ENCODE results near the gene CD52.

DNA sequence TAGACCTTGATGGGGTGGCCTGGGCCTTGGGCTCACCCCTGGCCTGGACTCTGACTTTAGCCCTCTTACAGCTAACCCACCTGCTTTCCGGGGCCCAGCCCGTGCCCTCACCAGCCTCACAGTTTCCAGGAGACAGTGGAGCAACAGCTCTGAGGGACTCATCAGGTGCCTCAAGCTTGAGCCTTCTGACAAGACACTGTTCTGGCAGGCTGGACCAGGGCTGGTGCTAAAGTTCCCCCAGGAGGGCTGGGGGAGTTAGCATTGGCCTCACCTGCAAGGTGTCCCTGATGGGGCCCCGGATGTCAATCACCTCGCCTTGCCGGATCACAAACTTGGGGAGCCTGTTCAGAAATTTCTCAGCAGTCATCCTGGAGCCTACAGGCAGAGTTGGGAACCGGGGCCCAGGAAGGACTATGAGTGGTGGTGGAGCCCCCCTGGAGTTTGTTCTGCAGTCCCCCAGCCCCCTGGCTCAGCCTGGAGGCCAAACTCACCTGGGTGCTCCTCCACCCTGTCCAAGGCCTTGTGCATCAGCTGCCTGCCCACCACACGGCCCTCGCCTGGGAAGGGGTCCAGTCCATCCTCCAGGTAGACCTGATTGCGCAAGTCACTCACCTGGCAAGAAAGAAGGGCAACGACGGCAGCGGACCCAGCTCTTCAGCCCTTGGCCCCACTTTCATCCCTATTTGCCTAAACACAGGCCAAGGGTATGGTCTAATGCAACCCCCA is 33.7 kb upstream of the CD52 start:
- TF ChIP-seq, protein P1, sequence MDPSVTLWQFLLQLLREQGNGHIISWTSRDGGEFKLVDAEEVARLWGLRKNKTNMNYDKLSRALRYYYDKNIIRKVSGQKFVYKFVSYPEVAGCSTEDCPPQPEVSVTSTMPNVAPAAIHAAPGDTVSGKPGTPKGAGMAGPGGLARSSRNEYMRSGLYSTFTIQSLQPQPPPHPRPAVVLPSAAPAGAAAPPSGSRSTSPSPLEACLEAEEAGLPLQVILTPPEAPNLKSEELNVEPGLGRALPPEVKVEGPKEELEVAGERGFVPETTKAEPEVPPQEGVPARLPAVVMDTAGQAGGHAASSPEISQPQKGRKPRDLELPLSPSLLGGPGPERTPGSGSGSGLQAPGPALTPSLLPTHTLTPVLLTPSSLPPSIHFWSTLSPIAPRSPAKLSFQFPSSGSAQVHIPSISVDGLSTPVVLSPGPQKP (IDR thresholded peaks at IDR 0.05; ENCODE audit: low read depth, low read length), result no peak
- TF ChIP-seq BHLHE40 (IDR thresholded peaks at IDR 0.05; ENCODE audit: low read depth, low read length) (no peak), CTCF (IDR thresholded peaks at IDR 0.05) (no peak), PBX3 (IDR thresholded peaks at IDR 0.05) (no peak), KDM5A (IDR thresholded peaks at IDR 0.05) (no peak), CHD2 (IDR thresholded peaks at IDR 0.05; ENCODE audit: low read length, partially characterized antibody) (no peak), MYC (IDR thresholded peaks at IDR 0.05; ENCODE audit: borderline replicate concordance, low read length) (no peak), POLR2A (IDR thresholded peaks at IDR 0.05; ENCODE audit: low read length) (no peak), EP300 (IDR thresholded peaks at IDR 0.05) (no peak), JUN (IDR thresholded peaks at IDR 0.05) (no peak), CEBPB (IDR thresholded peaks at IDR 0.05) (peak; percentile 51 to 85; a peak in 3 of 4 replicates), MAFK (IDR thresholded peaks at IDR 0.05; ENCODE audit: partially characterized antibody) (no peak), NFE2L2 (conservative IDR thresholded peaks at IDR 0.05; ENCODE audit: low read length) (no peak)
- TF ChIP-seq, protein P2, sequence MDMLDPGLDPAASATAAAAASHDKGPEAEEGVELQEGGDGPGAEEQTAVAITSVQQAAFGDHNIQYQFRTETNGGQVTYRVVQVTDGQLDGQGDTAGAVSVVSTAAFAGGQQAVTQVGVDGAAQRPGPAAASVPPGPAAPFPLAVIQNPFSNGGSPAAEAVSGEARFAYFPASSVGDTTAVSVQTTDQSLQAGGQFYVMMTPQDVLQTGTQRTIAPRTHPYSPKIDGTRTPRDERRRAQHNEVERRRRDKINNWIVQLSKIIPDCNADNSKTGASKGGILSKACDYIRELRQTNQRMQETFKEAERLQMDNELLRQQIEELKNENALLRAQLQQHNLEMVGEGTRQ (IDR thresholded peaks at IDR 0.05), result no peak

Data from A549 (cell line).